T47D (cell line): Measurements from ENCODE around the gene TTC13.
A peak's percentile ranks its signal among the peaks of the same experiment; 100 is the strongest.

Experiments used
- DNase-seq, 2 experiments: peaks; one replicate each; pipeline versions ENCODE4 v3.0.0 to v3.0.0-alpha.2; 2011 to 2012; ENCODE audit warnings: low read depth in 1 of 2, low spot score in 1 of 2
- JUND ChIP-seq: IDR thresholded peaks from 2 replicates; pipeline ENCODE4 v1.6.1; 2012; ENCODE audit warnings: low read depth
- in situ Hi-C: cut with HindIII; loops from 2 replicates; pipeline ENCODE4 v1.10.0; 2016; ENCODE audit warnings: low sequenced_read_pairs, low pct_unique_long_range_greater_than_20kb

The TTC13 gene

DNA sequence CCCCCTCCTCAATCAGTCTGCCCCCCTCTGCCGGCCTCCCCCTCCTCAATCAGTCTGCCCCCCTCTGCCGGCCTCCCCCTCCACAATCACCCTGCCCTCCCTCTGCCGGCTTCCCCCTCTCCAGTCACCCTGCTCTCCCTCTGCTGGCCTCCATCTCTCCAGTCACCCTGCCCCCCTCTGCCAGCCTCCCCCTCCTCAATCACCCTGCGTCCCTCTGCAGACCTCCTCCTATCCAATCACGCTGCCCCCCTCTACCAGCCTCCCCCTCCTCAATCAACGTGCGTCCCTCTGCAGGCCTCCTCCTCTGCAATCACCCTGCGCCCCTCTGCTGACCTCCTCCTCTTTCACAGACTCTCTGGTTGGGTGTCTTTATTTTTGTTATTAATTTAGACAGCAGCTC is 98.9 kb downstream of the TTC13 start:
- in situ Hi-C loops = no loop called here
- TF ChIP-seq JUND = no peak

DNA sequence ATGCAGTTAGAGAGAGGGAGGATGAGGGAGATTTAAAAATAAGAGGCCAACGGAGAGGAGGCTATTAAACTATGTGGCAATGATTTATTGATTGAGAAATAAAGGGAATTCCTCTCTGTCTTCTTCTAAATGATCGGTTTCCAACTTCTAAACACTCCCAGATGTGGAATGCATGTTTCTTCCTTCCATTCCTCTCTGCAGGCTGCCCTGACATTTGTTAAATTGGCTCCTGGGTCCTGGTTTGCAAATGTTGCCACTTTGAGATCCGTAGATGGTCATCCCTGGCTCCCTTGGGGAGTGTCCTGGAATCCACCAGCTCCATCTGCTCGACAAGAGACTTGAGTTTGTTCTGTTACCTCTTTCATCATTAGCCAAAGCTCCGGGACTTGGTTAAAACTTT is 100.1 kb downstream of the TTC13 start:
- no peak for TF ChIP-seq JUND
- no peak for DNase-seq
- in situ Hi-C loops = no loop called here

More for the DNA sequence above, 98.9 kb downstream of the TTC13 start:
- DNase-seq = no peak

DNA sequence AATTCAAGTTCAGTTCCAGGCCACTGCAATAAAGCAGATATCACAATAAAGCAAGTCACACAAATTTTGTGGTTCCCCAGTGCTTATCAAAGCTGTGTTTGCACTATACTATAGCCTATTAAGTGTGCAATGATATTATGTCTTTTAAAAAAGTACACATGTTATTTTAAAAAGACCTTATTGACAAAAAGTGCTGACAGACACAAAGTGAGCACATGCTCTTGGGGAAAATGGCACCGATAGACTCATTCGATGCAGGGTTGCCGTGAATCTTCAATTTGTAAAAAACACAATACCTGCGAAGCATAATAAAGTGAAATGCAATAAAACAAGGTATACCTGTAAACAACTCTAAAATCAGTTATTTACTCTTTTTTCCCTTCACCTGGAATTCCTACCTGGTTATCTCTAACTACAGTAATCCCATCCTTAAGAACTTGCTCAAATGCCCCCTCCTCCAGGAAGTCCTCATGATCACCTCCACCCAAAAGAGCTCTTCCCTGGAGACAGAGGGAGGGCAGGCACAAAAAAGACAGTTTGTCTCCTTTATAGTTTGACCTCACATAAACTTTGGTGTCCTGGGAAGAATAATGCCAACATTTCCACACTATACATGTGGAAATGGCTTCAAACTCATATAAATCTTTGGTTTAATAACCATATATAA is 100.6 kb downstream of the TTC13 start:
- no peak for TF ChIP-seq JUND
- DNase-seq = no peak
- in situ Hi-C loops = no loop called here

DNA sequence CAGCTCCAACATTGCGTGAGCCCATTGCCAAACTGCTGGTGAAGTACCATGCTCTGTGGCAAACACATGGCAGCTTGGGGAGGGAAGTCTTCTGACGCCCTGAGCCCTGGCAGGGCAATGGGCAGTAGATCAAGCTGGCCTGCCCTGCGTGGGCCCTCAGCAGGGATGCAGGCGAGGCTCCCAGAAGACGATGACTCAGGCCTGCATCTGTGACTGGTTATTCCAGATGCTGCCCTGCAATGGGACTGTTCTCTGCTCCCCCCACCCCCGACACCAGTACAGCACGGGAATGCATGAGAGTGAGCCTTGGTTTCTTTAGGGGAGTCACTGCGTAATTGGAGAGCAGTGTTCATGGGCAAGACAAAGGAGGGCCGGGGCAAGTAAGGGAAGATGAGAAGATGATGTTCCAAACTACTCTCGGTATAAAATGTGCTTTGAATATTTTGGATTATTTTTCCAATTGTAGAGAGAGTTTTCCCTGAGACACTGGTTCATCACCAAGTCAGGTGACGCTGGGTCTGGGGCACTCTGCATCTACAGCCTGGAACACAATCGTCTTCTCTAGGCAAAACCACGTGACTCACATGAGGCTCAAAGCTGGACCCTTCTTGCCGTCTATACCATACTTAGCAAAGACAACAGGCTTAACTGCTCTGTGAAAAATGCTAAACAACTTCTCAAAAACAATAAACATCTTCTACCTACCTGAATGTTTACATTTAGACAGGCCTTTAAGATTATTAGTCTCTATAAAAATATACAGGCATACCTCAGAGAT is 101.3 kb downstream of the TTC13 start:
- TF ChIP-seq JUND = no peak
- in situ Hi-C loops = no loop called here
- DNase-seq = no peak

DNA sequence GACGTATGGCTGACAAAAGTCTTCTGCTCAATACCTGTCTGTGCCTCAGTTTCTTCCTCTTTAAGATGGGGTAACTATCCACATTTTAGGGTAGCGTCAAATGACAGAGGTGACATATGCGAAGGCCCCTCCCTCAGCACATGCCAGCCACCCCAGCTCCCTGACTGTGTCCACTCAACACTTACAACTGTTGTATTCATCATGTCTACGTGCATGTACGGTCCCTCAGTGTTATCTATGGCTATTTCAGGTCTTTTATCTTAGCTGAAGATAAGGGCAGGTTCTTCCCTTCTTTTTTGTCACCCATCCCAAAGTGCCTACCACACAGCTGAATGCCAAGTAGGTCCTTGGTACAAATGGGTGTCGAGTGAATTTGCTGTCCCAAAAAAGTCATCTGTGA is 102.0 kb downstream of the TTC13 start:
- DNase-seq = no peak
- no peak for TF ChIP-seq JUND
- in situ Hi-C loops = no loop called here

DNA sequence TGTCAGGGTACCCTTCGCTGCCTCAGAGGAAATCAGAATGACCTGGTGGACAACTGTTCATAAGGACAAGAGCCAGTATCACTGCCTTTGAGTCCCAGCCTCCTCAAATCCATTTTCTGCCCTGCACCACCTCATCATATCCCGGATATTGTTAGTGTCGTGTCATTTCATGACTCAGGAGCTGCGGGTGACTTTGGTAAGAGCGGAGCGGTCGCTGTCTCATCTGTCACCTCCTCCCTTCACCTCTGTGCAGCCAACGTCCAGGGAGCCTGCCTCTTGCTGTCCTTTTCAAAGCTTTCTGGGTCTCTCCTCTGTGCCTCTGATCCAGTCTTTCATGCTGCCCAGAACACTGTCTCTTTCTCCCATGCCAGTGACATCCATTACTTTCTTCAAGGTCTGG is 103.3 kb downstream of the TTC13 start:
- no peak for DNase-seq
- no peak for TF ChIP-seq JUND
- in situ Hi-C loops = no loop called here

DNA sequence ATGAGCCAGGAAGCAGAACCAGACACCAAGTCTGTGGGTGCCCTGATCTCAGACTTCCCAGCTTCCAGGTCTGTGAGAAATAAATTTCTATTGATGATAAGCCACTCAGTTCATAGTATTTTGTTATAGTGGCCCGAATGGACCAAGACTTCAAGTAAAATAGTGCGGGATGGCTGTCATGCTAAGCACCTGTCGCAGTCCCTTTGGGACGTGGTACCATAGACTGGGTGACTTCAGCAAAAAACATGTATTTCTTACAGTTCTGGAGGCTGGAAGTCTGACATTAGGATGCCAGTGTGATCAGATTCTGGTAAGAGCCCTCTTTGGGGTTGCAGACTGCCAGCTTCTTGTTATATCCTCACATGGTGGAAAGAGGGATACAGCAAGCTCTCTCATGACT is 107.7 kb downstream of the TTC13 start:
- in situ Hi-C loops = no loop called here
- no peak for TF ChIP-seq JUND
- DNase-seq = no peak

DNA sequence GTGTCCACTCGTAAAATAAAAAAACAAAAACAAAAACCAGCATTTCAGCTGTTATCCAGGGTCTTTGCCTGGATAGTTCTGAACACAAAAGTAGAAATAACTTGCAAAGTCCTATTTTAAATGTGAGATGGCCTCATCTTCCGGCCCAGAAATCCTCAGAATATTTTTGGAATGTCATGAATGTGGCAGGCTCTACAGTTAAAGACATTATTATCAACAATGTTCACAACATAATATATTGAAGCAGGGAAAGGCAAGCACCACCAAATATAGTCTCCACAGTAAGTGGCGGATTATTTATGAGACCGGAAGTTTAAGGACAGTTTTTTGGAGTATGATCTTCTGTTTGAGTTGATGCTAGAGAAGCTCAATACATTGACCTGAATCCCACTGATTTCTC is 109.2 kb downstream of the TTC13 start:
- in situ Hi-C loops = no loop called here
- no peak for TF ChIP-seq JUND

DNA sequence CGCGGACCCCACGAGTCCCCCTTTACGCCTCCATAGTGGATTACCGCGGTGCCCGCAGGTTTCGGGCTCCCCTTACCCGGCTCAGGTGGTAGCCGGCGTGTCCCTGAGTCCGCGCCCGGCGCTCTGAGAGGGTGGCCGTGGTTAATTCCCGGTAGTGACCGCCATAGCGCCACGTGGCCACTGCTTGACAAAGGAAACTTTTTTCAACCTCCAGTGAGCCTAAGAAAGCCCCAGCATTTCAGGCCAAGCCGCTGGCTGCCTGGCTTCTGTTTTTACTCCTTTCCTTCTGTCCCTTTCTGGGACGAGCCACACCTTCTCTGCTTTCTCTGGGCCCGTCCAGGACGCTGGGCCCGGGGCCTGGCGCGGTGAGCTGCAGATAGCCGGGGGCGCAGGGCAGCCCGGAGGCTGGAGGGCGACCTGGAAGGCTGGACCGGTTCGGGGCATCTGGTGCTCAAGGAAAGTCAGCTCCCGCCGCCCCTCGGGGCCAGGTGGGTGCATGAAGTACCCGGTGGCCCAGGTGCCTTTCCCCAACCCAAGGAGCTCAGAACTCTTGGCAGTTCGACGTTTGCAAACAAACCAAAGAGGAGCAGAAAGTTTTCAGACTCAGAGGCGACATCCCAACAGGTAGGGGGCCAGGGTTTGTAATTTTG is 109.8 kb downstream of the TTC13 start:
- DNase-seq = peak in 1 of 2 experiments; percentile 76
- TF ChIP-seq JUND = no peak
- in situ Hi-C loops = no loop called here

More for the DNA sequence above, 109.2 kb downstream of the TTC13 start:
- no peak for DNase-seq

DNA sequence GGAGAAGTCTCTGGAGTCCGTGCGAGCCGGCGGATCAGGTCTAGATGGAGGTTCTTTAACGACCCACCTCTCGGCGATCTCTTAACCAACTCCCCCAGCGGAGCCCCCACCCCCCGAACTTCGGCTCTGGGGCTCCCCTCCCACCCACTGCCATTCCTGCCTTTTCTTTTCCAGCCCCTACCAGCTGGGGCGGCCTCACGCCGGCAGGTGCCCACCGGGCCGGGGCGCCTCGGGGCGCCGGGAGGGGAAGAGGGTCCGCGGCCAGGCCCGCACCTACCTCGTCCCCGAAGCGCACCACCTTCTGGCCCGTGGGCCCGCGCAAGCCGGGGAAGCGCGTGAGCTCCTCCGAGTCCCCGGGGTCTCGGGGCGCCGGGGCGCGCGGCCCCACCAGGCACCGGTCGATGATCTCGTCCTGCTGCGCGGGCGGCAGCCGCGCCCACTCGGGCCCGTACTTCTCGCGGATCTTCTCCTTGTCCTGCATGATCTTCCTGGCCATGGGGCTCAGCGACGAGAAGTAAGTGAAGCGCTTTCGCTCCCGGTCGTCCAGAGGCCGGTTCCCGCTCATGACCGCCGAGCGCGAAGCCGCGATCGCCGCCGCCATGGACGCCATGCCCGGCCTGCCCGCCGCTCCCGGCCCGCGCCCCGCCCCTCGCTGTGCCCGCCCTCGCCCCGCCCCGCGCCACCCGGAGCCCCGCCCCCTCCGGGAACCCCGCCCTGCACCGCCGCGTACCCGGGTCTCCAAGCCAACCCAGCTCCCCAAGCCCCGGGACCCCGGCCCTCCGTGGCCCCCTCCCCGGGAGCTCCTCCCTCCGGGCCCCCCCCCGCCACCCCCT is 110.5 kb downstream of the TTC13 start, which contains the start of gene C1orf198:
Gene C1orf198, minus strand, starts transcription at position 619 of the 833 bp plus-strand sequence. Its CDS starts 9 bp downstream, at position 610.
- in situ Hi-C loops = no loop called here
- TF ChIP-seq JUND = no peak
- DNase-seq = peak; percentile 75 to 84

DNA sequence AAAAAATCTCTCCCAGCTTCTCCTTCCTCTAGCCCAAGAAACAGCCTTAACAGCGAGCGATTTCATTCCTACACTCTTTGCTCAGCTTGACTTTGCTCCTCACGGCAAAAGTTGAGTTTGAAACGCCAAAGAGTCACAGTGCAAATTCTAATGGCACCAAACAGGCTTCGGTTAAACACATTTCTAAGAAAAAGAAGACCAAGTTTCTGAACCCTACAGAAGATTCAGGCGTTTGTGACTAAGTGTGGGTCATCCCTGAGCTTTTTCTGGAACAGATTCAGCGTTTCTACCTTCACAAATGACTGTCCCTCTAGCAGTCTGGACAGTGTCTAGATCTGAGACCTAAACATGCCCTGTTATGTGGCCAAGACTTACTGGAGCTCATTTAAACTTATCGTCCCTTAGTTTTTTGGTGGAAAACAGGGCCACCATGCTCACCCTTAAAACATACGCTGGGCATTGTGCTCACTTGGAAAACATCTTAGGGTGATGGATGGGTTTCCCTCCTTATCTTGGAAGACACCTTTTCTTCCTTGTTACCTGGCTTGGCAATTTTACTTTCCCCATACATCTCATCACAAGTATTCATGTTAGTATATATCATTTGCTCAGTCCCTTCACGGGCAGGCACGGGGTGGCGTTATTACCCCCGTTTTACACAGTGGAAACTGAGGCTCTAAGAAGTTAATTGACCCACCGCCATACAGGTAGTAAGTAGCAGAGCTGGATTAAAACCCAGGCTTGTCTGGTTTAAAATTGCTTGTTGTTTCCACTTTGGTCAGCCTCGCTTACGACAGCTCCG is 111.4 kb downstream of the TTC13 start:
- no peak for TF ChIP-seq JUND
- DNase-seq = peak in 1 of 2 experiments; percentile 19
- in situ Hi-C loops = no loop called here
